Mesodermal cell (in vitro differentiated cells): ENCODE results near the gene SLC22A6.
"Not testable (repeated sequence)": the region's sequence is repeated elsewhere in the genome, so short reads cannot be mapped to it uniquely, and the experiment has no call there.

Experiments used
- H3K27ac ChIP-seq: 2 replicates; pipeline ENCODE4 v1.7.0; 2013; ENCODE audit warnings: mild to moderate bottlenecking, low read depth, low read length, moderate library complexity; ENCODE audit not compliant: severe bottlenecking
- H3K36me3 ChIP-seq: 2 replicates; pipeline ENCODE4 v1.7.1; 2013; ENCODE audit warnings: mild to moderate bottlenecking, low read length, moderate library complexity; ENCODE audit not compliant: control insufficient read depth, insufficient read depth
- H3K4me1 ChIP-seq: one replicate; pipeline ENCODE4 v1.7.1; 2013; ENCODE audit warnings: mild to moderate bottlenecking, low read length; ENCODE audit not compliant: insufficient read depth, control insufficient read depth, poor library complexity, severe bottlenecking
- H3K4me3 ChIP-seq: 2 replicates; pipeline ENCODE4 v1.7.0; 2013; ENCODE audit warnings: low read length, control low read depth, mild to moderate bottlenecking; ENCODE audit not compliant: insufficient read depth, poor library complexity, severe bottlenecking; ENCODE audit errors: extremely low read depth
- H3K9me3 ChIP-seq: 2 replicates; pipeline ENCODE4 v1.7.1; 2013; ENCODE audit warnings: mild to moderate bottlenecking, low read length, moderate library complexity; ENCODE audit not compliant: control insufficient read depth
- whole genome bisulfite sequencing, 2 experiments: methylation state at CpG; one replicate each; pipeline ENCODE4 v1.1.5; 2013; ENCODE audit warnings: missing lambda C conversion rate in 2 of 2; ENCODE audit not compliant: insufficient coverage in 2 of 2; 5-methylcytosine and 5-hydroxymethylcytosine counted together

Gene SLC22A6

GRCh38 chr11:62958547-62959421 is 26.0 kb downstream of the SLC22A6 start:
- Histone ChIP-seq H3K9me3 (no peaks in the 10 kb centered on the region), H3K4me3 (no peak overlapping the region), H3K27ac (no peak overlapping the region), H3K4me1 (no peaks in the 10 kb centered on the region), H3K36me3 (no peaks in the 10 kb centered on the region)
- WGBS, 2 experiments = 90 to 93% methylated on average over 8 to 9 of the region's 11 CpGs

DNA sequence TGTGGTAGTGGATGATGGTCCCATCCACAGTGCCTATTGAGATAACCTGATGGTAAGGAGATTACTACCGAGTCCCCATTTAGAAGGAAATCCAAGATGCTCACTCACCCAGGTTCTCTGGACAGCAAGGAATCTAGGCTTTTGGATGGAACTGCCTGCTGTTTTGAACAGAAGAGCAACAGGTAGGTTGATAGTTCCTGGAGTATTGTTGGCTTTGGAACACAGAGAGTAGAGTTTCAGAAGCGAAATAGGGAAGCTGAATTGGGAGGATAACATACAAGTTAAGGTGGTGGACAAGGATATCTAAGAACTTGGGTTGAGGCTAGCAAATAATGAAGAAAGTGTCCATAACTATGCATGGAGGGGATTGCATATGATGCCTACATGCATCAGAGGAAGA is 27.6 kb downstream of the SLC22A6 start:
- H3K36me3 ChIP-seq = no peaks in the 10 kb centered on the region
- H3K9me3 ChIP-seq = no peaks in the 10 kb centered on the region
- no peaks in the 10 kb centered on the region for H3K4me1 ChIP-seq
- 93 to 100% methylated on average over 2 of the region's 2 CpGs for WGBS, 2 experiments
- H3K27ac ChIP-seq = no peak overlapping the region
- H3K4me3 ChIP-seq = no peak overlapping the region

DNA sequence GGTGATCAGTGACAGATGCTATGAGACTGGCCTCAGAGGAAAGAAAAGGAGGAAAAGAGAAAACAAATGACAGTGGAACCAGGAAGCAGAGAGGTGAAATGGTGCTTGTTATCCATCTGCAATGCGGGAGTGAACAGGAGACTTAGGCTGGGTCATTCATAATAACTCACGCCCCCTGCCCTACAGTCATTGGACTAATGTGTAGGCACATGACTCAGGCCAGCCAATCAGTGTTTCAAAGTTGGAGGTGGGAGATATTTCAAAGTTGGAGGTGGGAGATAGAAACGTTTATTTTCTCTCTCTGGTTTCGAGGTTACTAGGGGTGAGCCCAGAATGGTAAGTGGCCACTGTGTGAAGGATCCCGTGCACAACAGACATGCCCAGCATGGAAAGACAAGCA is 30.3 kb downstream of the SLC22A6 start:
- Histone ChIP-seq H3K36me3 (no peaks in the 10 kb centered on the region), H3K4me3 (no peak overlapping the region), H3K27ac (no peak overlapping the region), H3K9me3 (no peaks in the 10 kb centered on the region), H3K4me1 (no peaks in the 10 kb centered on the region)
- 84 to 90% methylated on average over 4 to 5 of the region's 5 CpGs for WGBS, 2 experiments

DNA sequence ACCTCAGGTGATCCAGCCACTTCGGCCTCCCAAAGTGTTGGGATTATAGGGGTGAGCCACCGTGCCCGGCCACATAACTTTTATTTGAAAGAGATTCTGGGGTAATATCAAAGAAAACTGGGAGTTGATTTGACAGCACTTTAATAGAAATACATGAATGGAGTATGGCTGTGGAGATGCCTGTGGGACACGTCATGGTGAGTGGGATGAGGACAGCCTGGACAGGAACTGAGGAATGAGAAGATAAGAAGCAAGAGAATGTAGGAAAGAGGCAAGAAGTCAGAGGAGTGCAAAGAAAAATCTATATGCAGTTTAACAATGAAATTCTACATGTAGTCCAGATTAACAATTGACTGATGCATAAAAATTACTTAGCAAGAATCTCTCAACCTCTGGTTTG is 31.0 kb downstream of the SLC22A6 start:
- Histone ChIP-seq H3K27ac (no peak overlapping the region), H3K4me3 (no peak overlapping the region), H3K36me3 (no peaks in the 10 kb centered on the region), H3K4me1 (no peaks in the 10 kb centered on the region), H3K9me3 (no peaks in the 10 kb centered on the region)
- 90 to 92% methylated on average over 4 of the region's 4 CpGs for WGBS, 2 experiments

DNA sequence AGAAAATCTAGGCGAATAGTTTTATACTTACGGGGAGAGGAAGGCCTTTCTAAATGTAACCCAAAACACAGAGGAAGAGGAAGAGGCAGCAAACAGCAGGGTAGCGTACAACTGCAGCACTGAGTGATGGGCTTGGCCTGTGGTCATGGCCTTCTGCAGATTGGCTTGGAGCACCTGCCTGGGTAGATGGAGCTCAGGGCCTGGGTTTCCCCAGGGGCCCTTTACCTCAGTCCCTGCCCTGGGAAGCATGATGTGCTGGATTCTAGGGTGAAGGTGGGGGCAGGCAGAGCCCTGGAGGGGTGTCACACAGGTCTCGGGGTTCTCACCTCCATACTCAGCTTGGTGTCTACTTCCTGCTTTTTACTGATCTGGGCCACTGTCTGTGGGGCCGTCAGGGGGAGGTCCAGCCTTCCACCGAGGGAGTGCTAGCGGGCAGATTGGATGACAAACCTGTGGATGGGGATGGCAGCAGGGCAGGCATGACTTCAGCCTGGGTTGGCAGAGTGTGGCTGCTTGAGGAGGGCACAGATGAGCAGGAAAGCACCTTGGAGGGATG is 35.9 kb downstream of the SLC22A6 start:
- Histone ChIP-seq H3K4me3 (no peak overlapping the region), H3K9me3 (no peaks in the 10 kb centered on the region)
- WGBS, 2 experiments = 82 to 97% methylated on average over 3 to 5 of the region's 7 CpGs

GRCh38 chr11:62945538-62945937 is 39.2 kb downstream of the SLC22A6 start:
- not testable (repeated sequence) for H3K36me3 ChIP-seq, H3K4me3 ChIP-seq, H3K9me3 ChIP-seq, H3K4me1 ChIP-seq, H3K27ac ChIP-seq
- WGBS, 2 experiments = 100% methylated on average over 7 of the region's 10 CpGs; no CpG with 5 or more reads in 1 of the 2 experiments

More for the DNA sequence above, 35.9 kb downstream of the SLC22A6 start:
- H3K27ac ChIP-seq = no peak overlapping the region
- H3K4me1 ChIP-seq = no peaks in the 10 kb centered on the region
- no peaks in the 10 kb centered on the region for H3K36me3 ChIP-seq

- H3K36me3 ChIP-seq, H3K4me3 ChIP-seq, H3K9me3 ChIP-seq, H3K27ac ChIP-seq, H3K4me1 ChIP-seq: not testable (repeated sequence)
- 79 to 82% methylated on average over 1 to 2 of the region's 2 CpGs for WGBS, 2 experiments
Observed at GRCh38 chr11:62937528-62937927, 47.2 kb downstream of the SLC22A6 start.

DNA sequence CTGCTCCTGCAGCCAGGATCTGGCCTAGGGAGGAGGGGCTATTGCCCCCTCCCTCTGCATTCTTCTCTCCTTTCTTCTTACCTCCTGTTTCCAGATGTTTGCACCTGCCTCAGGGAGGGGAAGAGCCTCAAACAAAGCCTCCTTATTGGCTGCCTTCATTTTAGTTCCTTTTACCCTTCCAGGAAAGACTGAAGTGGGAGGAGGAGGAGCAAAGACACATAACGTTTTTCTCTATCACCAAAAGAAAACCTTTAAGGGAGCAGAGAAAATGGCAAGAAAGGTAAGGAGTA is 50.3 kb downstream of the SLC22A6 start:
- Histone ChIP-seq H3K4me1 (no peaks in the 10 kb centered on the region), H3K4me3 (no peak overlapping the region), H3K27ac (no peak overlapping the region), H3K36me3 (no peaks in the 10 kb centered on the region), H3K9me3 (no peaks in the 10 kb centered on the region)
- WGBS, 2 experiments = no CpG with 5 or more reads among the region's 1 CpG

DNA sequence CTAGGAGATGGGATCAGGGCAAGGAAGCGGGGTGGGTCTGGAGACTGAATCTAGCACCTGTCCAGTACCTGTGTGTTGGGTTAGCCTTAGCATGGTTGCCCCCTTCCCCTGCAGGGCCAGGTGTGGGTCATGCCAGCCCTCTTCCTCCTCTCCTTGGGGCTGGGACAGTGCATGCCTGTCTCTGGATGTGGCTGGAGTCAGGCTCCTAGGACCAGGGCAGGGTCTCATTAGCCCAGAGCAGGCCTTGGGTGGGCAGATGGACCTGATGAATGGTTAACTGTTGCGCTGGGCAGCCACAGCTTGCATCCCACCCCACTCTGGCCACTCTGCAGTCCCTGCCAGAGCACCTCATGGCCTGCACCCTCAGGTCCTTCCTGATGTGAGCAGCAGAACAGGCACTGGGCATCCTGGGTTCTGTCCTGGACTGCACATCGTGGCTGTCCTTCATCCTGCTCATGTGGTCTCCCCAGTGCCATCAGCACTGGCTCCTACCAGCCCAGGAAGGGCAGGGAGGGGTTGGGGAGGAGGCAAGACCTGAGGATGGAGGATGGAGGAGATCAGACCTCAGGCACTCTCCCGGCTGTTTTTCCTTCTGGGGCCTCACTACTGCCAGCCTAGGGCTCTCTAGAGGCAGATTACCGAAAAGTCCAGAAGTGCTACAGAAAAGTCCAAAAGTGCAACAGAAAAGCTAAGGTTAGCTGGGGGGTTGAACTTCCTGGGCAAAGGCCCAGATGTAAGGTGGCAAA is 50.8 kb downstream of the SLC22A6 start:
- Histone ChIP-seq H3K4me1 (no peaks in the 10 kb centered on the region), H3K27ac (no peak overlapping the region), H3K36me3 (no peaks in the 10 kb centered on the region), H3K9me3 (no peaks in the 10 kb centered on the region), H3K4me3 (no peak overlapping the region)
- WGBS, 2 experiments = 85 to 87% methylated on average over 3 to 4 of the region's 5 CpGs

DNA sequence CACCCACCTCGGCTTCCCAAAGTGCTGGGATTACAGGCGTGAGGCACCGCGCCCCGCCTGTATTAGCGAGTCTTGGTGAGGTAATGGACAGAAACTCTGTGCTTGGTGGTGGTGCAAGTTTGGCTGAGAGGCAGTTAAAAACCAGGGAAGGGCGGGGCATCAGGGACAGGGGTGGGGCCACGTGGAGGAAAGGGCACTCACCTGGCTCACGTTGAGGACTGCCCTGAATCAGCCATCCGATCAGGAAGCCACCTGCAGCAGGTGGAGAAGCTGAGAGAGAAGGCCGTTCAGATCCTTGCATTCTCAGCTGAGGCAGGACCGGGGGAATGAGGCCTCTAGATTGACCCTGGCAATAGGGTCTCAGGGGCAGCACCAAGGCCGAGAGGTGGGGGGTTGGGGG is 51.5 kb downstream of the SLC22A6 start:
- WGBS, 2 experiments = 79 to 89% methylated on average over 12 to 13 of the region's 13 CpGs
- Histone ChIP-seq H3K9me3 (no peaks in the 10 kb centered on the region), H3K4me1 (no peaks in the 10 kb centered on the region), H3K36me3 (no peaks in the 10 kb centered on the region), H3K4me3 (no peak overlapping the region), H3K27ac (no peak overlapping the region)
